IPS-NIHi7 (cell line): ENCODE measurements around the gene NEURL2.

ENCODE experiments used
- DNase-seq: peaks from one replicate; pipeline ENCODE4 v3.0.0; 2012; ENCODE audit warnings: mixed read lengths; ENCODE audit errors: extremely low spot score

The NEURL2 gene

GRCh38 chr20:45899046-45899835 lies 8.2 kb upstream of the NEURL2 start:
- DNase-seq, result no peak

GRCh38 chr20:45898285-45898684 lies 7.3 kb upstream of the NEURL2 start:
- DNase-seq, result no peak

- DNase-seq, result no peak
Observed at GRCh38 chr20:45897692-45898091, 6.7 kb upstream of the NEURL2 start.

DNA sequence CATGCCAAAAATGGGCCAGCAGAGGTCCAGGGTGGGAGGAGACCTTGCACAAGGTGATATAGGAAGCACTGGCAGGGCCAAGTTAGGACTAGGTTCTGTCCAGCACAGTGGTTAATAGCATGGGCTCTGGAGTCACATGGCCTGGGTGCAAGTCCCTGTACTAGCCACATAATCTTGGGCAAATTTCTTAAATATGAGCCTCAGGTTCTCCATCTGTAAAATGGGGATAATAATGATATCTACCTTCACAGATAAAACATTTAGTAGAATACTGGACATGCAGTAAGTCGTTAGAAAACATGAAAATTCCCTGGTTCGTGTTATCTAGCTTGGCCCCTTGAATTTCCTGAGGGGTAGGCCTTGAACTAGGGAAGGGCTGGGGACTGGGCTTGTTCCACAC lies 6.3 kb upstream of the NEURL2 start:
- DNase-seq, result no peak

GRCh38 chr20:45896641-45897161 lies 5.7 kb upstream of the NEURL2 start:
- no peak for DNase-seq

- no peak for DNase-seq
Observed at GRCh38 chr20:45894797-45895196, 3.8 kb upstream of the NEURL2 start.

- DNase-seq, result no peak
Observed at GRCh38 chr20:45893831-45894230, 2.8 kb upstream of the NEURL2 start.

DNA sequence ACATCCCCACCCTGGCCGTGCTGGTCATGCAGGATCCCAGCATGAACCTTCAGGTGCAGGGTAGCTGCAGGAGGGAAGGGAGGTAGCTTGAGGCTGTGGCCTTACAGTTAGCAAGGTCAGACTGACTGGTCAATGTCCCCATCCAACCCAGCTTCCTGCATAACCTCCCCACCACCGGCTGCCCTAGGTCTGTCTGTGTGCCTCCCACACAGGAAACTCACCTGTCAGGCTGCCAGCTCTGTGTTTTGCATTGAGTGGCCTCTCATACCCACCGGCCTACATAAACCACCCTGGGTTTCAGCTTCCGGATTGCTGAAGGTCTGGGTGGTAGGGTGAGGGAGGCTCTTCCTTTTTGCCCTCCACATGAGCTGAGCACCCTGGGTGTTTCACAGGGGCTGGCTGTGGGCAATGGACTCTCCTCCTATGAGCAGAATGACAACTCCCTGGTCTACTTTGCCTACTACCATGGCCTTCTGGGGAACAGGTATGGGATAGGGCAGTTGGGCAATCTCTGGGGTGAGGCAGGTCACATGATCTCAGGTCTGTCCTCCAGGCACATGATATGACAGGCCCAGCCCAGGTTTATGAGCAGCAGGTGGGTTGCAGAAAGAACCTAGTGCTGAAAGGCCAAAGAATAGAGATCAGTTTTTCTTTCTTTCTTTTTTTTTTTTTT lies 2.0 kb upstream of the NEURL2 start:
- DNase-seq, result no peak

DNA sequence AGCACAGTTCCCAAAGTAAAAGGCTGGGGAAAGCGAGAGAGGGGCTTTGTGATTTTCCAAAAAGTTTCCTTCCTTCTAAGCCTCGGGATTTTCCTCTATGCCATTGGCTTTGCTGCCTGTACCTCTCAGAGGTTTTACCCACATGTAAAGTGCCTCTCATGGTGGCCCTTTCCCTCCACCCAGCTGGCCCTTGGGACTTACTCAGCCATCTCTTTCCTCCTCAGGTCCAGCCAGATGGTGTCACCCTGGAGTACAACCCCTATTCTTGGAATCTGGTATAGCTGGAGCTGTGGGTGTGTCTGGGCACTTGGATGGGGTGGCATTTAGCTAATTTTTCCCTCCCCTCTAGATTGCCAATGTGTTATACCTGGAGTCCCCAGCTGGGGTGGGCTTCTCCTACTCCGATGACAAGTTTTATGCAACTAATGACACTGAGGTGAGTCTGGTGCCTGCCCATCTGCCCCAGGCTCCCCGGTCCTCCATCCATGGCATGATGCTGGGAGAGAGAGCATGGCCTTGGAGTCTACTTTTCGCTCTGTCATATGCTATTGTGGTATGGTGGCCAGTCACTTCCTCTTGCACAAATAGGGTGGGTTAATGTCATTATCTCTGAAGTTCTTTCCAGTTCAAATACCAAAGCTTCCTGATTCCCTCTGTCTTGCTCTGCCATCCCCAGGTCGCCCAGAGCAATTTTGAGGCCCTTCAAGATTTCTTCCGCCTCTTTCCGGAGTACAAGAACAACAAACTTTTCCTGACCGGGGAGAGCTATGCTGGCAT lies 1.2 kb upstream of the NEURL2 start:
- peak; percentile 39 for DNase-seq

GRCh38 chr20:45890077-45890984 lies 677 bp downstream of the NEURL2 start:
- DNase-seq, result peak; percentile 85

GRCh38 chr20:45888681-45889080 lies 2.3 kb downstream of the NEURL2 start:
- no peak for DNase-seq

GRCh38 chr20:45887346-45887715 lies 3.7 kb downstream of the NEURL2 start, which contains the start of gene SPATA25:
Gene SPATA25 (minus strand): TSS chr20:45887622. CDS start chr20:45887590, 32 bp downstream.
- no peak for DNase-seq

- no peak for DNase-seq
Observed at GRCh38 chr20:45886590-45887345, 4.2 kb downstream of the NEURL2 start.

- no peak for DNase-seq
Observed at GRCh38 chr20:45883100-45883469, 7.9 kb downstream of the NEURL2 start.

- no peak for DNase-seq
Observed at GRCh38 chr20:45882469-45883099, 8.4 kb downstream of the NEURL2 start.

- peak; percentile 99 for DNase-seq
Observed at GRCh38 chr20:45880988-45881788, 9.8 kb downstream of the NEURL2 start, which contains the start of gene ZSWIM1. Gene ZSWIM1 (plus strand): TSS chr20:45881227. CDS start chr20:45882593, 1,366 bp downstream.

- no peak for DNase-seq
Observed at GRCh38 chr20:45878076-45878761, 12.8 kb downstream of the NEURL2 start.

- DNase-seq, result no peak
Observed at GRCh38 chr20:45874576-45874975, 16.4 kb downstream of the NEURL2 start.
